HG03159 (cell line): ENCODE data around the gene STAMBPL1.
A peak's percentile ranks its signal among the peaks of the same experiment; 100 is the strongest.

Experiments used
- ATAC-seq: cut with Tn5 transposase; IDR thresholded peaks from one replicate; pipeline ENCODE4 v1.9.1; 2021; ENCODE audit warnings: mild to moderate bottlenecking, moderate library complexity; ENCODE audit not compliant: unreplicated experiment

Gene STAMBPL1

GRCh38 chr10:88890681-88891381 is 10.8 kb downstream of the STAMBPL1 start:
- ATAC-seq: no peak

GRCh38 chr10:88892222-88892967 is 12.3 kb downstream of the STAMBPL1 start:
- ATAC-seq: no peak

GRCh38 chr10:88893611-88894010 is 13.6 kb downstream of the STAMBPL1 start:
- ATAC-seq: no peak

DNA sequence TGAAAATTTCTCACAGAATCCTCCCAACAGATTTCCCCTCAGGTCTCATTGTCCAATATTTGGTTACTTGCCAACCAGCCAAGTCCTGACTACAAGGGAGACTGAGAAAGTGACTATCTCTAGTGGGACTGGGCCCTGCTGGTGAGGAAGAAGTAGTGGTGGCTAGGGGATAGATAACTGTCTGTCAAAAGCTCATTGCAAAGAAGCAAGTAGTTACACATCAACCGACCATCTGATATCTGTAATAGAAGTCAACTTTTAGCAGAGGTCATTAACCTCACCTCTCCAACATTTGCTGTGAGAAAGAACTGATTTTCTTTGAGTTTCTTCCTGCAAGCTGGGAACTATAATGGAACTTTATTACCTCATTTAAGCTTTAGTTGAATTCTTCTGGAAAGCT is 15.2 kb downstream of the STAMBPL1 start:
- no peak for ATAC-seq

DNA sequence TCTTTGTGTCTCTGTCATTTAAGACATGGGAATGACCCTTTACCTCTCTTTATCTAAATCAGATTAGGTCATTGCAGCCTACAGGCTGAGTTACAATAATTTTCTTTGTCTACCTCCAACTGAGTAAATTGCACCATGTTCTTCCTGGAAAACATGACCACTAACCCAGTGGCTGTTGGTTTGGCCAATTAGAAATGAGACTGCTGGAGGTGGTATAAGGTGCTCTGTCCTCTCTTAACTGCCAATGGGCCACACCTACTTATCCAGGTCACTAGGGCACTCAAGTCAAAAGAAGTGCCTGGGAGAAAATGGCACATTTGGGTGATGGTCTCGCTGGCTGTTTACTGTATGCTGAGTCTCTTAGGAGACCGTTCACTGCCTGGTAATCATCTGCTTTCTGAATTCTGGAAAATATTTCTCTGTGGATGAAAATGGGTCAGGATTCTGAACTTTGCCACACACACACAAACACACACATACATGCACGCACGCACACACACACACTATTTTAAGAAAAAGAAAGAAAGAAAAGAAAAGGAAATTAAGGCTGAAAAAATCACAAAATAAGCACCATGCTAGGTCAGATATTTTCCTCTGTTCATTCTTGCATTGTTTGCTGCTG is 16.4 kb downstream of the STAMBPL1 start:
- no peak for ATAC-seq

DNA sequence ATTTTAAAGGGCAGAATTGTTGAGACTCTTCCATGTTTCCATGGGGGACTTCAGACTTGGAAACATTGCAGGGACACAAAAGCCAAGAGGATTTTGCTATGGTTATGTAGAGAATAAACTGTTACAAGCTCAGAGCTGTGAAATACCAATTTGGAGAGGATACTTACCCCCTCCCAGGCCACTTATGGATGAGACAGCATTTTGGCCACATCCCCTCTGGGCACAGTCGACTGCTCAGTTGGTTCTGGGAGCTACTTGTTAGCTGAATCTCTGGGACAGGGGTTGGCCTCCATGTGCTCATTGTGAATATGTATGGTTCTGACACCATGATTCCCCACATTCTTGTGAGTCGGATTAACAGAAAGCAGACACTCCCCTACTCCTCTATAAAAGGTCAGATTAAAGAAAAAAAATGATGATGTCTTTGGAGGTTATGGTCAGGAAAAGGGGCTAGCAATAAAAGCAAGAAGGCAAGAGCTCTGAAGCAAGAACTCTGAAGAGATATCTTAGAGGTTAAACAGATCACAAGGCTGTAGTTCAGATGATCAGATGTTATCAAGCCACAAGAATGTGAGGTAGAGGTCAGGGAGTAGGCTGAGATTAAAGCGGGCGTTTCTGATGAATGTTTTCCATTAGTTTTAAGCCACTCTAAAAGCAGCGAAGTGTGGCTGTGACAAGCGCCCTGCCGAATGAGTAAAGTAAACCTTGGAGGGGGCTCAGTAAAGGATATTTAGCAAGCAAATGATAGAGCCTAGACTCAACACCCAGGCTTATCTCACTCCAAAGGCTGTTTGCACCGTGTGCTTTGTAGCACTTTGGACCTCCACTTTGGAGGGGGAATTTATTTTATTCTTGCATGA is 17.2 kb downstream of the STAMBPL1 start:
- ATAC-seq: no peak

DNA sequence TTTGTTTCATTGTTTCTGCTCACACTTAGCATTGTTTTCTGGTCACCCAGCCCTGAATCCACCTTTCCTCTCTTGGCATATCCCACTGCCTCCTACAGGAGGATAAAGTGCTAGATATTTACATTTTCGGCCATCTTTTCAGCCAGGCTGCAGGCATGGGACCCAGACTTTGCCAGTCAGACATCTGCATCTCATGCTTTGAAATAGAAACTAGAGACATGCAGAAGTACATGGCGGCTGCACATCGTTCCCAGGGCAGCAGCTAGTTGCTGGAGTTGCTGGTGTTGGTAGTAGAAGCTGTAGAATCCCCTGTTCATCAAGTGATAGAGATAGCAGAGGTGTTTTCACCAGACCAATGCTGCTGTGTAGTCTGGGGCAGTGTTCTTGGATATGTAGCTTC is 18.7 kb downstream of the STAMBPL1 start:
- ATAC-seq: no peak

DNA sequence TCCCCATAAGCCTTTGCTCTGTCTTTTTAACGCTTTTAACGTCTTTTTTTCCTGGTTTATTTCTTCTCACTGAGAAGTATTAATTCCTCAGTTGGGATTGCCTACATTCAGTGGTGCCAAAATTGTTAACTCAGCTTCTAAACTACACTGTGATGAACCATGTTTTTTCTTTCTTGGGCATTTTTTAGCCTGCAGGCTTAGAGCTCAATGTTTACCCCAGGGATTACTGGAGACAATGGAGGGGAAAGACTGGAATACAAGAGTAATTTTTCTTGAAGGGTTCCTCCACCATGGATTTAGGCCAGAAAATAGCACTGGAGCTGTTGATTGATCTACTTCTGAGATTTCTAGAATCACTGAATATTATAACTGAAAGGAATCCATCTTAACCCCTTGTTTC is 19.8 kb downstream of the STAMBPL1 start:
- ATAC-seq: no peak

DNA sequence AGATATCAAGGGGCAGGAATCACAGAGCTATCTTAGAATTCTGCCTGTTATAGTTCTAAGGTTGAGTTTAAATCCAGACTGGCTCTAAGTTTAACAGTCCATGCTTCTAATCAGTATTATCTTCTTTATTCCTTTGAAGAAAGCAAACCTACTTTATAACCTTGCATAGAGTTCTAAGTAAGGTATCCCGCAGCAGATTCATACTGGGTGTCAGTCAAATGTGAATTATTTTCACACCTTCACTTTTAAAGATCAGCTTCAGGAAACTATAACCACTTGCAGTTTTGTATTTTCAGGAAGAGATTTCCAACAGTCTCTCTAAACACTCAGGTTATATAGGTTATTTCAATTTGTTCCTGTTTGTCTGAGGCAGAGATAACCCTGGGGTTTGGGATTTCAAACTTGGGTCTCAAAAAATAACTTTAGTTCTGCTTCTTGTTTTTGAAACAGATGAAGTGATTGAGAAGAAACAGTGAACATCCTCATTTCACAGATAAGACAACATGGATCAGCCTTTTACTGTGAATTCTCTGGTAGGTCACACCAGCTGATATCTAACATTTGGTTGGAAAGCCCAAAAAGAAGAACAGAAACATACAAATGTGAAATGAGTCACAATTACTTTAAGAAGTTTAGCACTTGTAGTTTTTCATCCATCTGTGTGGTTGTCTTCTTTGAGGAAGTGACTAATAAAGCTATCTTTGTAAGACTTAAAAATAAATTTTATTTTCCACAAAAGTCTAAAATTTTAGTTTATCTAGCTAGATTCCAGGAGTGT is 21.4 kb downstream of the STAMBPL1 start:
- peak; percentile 84 for ATAC-seq

DNA sequence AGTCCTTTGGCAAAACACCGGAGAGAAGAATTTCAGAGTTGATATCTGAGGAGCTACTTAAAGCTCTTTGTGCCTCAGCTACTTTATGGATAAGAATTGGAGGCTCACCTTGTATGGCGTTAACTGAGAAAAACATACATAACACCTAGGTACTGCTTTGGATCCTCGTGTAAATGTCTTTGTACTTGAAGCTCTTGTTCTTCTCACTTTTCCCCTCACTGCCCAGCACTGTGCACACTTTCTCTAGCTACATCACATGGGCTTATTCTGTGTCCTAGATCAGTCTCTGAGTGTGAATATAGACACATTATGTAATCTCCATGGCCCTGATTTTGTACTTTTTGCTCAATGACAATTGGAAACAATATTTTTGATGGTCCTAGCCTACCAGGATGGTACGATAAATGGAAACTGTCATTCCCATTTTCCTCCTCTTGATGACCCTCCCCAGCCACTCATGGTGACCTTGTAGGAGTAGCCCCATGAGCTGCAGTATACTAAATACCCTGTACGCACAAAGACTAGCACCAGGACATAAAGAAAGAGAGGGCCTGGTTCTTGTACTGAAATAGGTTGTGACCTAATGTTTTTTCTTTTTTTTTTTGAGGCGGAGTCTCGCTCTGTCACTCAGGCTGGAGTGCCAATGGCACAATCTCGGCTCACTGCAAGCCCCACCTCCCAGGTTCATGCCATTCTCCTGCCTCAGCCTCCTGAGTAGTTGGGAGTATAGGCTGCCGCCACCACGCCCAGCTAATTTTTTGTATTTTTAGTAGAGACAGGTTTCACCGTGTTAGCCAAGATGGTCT is 22.1 kb downstream of the STAMBPL1 start:
- ATAC-seq: peak; percentile 38

GRCh38 chr10:88903715-88904114 is 23.7 kb downstream of the STAMBPL1 start:
- ATAC-seq: no peak

GRCh38 chr10:88906921-88907320 is 26.9 kb downstream of the STAMBPL1 start:
- ATAC-seq: no peak

DNA sequence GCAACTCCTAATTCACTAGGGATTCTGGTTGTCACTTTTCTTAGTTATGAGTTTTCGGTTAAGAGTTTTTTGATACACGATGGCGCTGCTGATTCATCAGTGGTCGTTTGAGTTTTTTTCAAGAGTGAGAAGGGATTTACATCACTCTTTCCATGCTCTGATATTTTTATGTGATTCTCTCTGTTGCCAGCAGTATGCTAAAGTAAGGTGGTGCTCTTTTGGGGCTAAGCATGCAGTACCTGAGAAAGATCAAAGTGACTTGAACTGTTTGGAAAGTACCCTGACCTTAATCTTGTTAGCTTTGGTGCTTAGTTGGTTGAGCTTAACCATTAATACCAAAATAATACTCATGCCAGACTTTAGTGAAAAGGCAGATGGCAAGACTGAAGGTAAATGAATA is 28.1 kb downstream of the STAMBPL1 start:
- ATAC-seq: no peak

DNA sequence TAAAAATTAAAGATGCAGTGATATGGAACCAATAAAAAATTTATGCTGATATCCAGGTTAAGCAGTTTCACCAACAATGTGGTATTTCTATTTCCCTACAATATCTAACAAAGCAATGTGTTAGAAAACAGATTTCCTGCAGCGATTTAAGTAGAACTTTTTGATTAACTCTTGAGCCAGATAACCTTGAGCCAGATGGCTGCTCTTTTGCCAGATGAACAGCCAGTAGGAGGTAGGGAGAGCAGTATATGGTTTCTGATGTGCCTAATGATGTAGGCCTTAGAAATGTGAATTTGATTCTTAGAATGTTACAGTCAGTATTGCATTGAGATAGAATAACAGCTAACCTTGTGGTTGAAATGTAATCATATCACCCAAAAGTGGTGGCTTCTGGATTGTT is 31.1 kb downstream of the STAMBPL1 start:
- ATAC-seq: no peak

DNA sequence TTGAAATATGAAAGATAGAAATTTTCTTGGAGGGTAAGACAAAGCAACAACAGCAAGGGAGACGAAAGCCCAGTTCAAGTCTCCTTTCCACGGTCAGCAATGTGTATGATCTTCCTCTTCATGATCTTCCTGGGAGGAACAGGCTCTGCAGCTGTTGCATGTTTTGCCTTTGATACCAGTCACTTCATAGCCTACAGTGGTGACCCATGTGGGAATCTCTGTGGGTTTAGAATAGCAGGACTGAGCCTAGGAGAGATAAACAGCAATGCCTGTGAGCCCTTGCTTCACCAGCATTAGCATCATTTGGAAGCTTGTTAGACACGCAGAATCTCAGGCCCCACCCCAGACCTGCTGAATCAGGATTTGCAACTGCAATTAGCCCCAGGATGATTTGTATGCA is 31.8 kb downstream of the STAMBPL1 start:
- no peak for ATAC-seq

GRCh38 chr10:88913127-88913526 is 33.1 kb downstream of the STAMBPL1 start:
- no peak for ATAC-seq

DNA sequence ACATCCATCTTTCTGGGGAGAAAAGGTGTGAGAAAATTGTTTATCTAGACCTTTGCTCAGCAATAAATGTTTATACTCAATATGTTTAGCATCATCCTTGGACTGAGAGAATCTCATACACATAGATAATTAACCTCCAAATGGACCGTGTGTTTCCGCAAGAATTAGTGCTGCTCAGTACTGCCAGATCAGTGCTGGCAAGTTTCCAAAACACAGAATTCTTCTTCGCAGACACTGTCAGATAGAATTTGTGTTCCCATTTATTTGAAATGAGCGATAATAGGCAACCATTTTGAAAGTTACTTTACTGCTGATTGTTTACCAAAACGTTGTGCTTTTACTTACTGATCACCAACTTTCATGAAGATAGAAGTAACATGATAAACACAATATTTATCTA is 33.7 kb downstream of the STAMBPL1 start:
- no peak for ATAC-seq

DNA sequence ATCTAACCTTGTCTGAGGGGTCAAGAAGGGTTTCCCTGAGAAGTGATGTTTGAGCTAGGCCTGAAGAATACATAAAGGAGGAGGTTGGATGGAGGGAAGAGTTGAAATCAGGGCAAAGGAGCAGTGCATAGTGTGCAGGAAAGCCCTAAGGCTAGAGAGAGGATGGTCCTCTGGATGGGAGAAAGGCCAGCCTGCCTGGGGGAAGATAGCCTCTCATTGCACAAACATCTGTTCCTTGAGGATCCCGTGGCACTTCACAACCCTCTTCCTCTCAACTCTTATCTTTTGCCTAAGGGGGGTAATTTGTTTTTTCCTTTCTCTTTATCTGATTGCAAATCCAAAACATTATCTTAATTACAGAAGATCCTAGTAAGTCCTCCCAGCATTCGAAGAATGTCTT is 35.7 kb downstream of the STAMBPL1 start:
- no peak for ATAC-seq

DNA sequence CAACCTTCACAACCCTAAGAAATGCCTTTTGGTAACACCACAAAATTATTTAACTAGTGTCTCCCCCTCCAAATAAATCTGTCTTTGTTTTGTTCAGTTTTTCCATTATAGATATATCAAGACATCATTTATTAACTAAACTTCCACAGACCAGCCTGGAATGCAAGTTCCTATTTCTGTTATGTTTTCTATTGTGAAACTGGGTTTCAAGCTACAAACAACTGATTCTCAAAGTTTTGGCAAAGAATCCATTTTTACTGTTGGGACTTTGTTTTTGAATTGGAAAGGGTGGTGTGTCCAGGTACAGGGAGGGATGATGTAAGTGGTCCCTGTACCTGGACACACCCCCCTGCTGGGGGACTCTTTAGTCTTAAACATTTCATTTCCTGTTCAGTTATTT is 36.2 kb downstream of the STAMBPL1 start:
- no peak for ATAC-seq

GRCh38 chr10:88916986-88917385 is 36.9 kb downstream of the STAMBPL1 start:
- no peak for ATAC-seq
